ENCODE data around the gene PPP4R4.
"Not testable (repeated sequence)": the region's sequence is repeated elsewhere in the genome, so short reads cannot be mapped to it uniquely, and the experiment has no call there.

Gene PPP4R4

GRCh38 chr14:94143711-94144110 is 30.4 kb upstream of the PPP4R4 start:
- no peak for DNase-seq (ENCODE audit: low spot score)

- DNase-seq (ENCODE audit: low spot score) = no peak
Measured at GRCh38 chr14:94144765-94145164, 29.4 kb upstream of the PPP4R4 start.

GRCh38 chr14:94145902-94146527 is 28.1 kb upstream of the PPP4R4 start:
- no peak for DNase-seq (ENCODE audit: low spot score)

- DNase-seq (ENCODE audit: low spot score) = no peak
Measured at GRCh38 chr14:94152676-94153075, 21.4 kb upstream of the PPP4R4 start.

GRCh38 chr14:94153750-94154342 is 20.3 kb upstream of the PPP4R4 start:
- no peak for DNase-seq (ENCODE audit: low spot score)

GRCh38 chr14:94156143-94156542 is 18.0 kb upstream of the PPP4R4 start:
- DNase-seq (ENCODE audit: low spot score) = not testable (repeated sequence)

GRCh38 chr14:94157197-94157596 is 16.9 kb upstream of the PPP4R4 start:
- DNase-seq (ENCODE audit: low spot score) = no peak

- peak; percentile 58 for DNase-seq (ENCODE audit: low spot score)
Measured at GRCh38 chr14:94158239-94158883, 15.8 kb upstream of the PPP4R4 start.

GRCh38 chr14:94161058-94161457 is 13.1 kb upstream of the PPP4R4 start:
- DNase-seq (ENCODE audit: low spot score) = peak; percentile 39

- no peak for DNase-seq (ENCODE audit: low spot score)
Measured at GRCh38 chr14:94161981-94162380, 12.1 kb upstream of the PPP4R4 start.

GRCh38 chr14:94162466-94162865 is 11.7 kb upstream of the PPP4R4 start:
- DNase-seq (ENCODE audit: low spot score) = no peak

GRCh38 chr14:94163796-94164195 is 10.3 kb upstream of the PPP4R4 start:
- peak; percentile 21 for DNase-seq (ENCODE audit: low spot score)

- DNase-seq (ENCODE audit: low spot score) = no peak
Measured at GRCh38 chr14:94164685-94165431, 9.3 kb upstream of the PPP4R4 start.

GRCh38 chr14:94165744-94166143 is 8.4 kb upstream of the PPP4R4 start:
- no peak for DNase-seq (ENCODE audit: low spot score)

GRCh38 chr14:94170136-94170535 is 4.0 kb upstream of the PPP4R4 start:
- DNase-seq (ENCODE audit: low spot score) = no peak

GRCh38 chr14:94171208-94171607 is 2.9 kb upstream of the PPP4R4 start:
- no peak for DNase-seq (ENCODE audit: low spot score)

GRCh38 chr14:94172545-94172944 is 1.6 kb upstream of the PPP4R4 start:
- no peak for DNase-seq (ENCODE audit: low spot score)

GRCh38 chr14:94173471-94173884 is 644 bp upstream of the PPP4R4 start:
- no peak for DNase-seq (ENCODE audit: low spot score)

GRCh38 chr14:94174604-94175010 is 485 bp downstream of the PPP4R4 start:
- no peak for DNase-seq (ENCODE audit: low spot score)

- DNase-seq (ENCODE audit: low spot score) = no peak
Measured at GRCh38 chr14:94175011-94175745, 1.1 kb downstream of the PPP4R4 start.

- no peak for DNase-seq (ENCODE audit: low spot score)
Measured at GRCh38 chr14:94175747-94176146, 1.6 kb downstream of the PPP4R4 start.

GRCh38 chr14:94176808-94177207 is 2.7 kb downstream of the PPP4R4 start:
- DNase-seq (ENCODE audit: low spot score) = no peak

Data from CD4-positive, alpha-beta T cell treated with Interleukin-6 at 100 ng/mL for 8 hours (primary cell).